Measurements from ENCODE around the gene NKAIN4. TPM values are rescaled to one million over a fixed set of nuclear protein-coding genes. Genes with fewer than 3 reads are reported as not detected.
"Not testable (repeated sequence)": the region's sequence is repeated elsewhere in the genome, so short reads cannot be mapped to it uniquely, and the experiment has no call there.

Gene NKAIN4
- polyA plus RNA-seq, 3 donors = 27.2 to 43.8 (median 41.1) TPM

DNA sequence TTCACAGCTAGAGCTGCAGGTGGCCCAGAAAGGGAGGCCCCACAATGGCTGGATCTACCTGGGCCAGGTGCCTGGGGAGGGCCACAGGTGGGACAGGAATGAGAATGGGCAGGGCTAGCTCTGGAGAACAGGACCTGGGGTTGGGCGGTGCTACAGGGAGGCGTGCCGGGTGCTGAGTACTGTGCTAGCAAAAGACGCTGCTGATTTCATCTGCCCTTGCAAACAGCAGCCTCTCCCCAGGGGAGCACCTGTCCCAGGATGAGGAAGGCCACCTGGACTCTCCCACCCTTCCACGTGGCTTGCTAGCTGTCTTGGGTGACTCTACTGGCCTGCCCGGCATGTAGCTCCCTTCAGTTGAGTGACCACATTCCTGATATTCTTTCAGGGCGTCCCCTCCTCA is 31.7 kb downstream of the NKAIN4 start:
- DNase-seq = no peak

DNA sequence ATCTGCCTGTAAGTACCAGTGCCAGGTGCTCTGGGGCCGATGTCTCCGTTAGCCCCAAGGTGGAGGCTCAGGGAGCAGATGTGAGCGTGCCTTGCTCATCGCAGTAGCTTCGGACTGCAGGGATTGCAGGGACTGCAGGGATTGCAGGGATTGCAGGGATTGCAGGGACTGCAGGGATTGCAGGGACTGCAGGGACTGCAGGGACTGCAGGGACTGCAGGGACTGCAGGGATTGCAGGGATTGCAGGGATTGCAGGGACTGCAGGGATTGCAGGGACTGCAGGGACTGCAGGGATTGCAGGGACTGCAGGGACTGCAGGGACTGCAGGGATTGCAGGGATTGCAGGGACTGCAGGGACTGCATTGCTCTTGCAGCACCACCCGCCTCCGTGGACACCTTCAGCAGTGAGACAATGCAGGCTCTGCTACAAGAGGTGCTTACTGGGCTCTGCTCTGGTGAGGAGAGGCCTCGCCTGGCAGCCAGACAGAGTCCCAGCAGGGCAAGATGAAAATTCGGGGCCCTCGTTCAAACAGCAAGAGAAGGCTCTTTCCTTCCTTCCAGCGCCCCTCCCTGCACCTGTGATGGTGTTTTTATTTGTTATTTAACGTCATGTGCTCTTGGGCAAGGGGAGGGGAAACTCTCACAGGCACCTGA is 32.7 kb downstream of the NKAIN4 start:
- DNase-seq = not testable (repeated sequence)

DNA sequence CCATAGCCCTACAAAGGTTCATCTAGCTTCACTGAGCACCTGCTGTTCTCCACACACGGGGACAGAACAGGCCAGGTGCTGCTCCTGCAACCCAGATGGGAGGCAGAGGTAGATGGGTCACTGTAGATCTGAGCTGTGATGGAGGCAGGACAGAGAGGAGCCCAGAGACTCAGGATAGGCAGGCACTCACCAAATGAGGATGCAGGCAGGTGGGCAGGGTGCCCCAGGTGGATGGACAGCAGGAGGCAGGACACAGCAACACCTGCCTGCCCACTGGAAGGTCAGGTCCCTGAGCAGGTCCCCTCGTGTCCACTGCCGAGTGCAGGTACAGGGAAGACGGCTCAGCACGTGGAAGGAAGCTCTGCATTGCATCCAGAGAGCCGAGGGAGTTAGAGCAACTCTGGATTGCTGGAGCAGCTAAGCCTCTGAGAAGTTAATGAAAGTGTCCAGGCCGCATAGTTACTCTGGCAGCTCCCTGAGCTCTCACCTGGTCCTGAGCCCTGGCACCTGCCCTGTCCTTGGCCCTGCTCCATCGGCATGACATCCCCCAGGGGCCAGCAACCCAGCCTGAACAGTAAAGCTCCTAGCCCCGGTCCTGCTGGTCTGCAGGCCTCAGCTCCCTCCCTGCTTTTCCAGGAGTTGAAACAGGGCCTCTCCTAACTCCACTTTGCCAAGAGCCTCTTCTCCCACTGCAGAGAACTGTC is 33.4 kb downstream of the NKAIN4 start:
- DNase-seq = no peak

DNA sequence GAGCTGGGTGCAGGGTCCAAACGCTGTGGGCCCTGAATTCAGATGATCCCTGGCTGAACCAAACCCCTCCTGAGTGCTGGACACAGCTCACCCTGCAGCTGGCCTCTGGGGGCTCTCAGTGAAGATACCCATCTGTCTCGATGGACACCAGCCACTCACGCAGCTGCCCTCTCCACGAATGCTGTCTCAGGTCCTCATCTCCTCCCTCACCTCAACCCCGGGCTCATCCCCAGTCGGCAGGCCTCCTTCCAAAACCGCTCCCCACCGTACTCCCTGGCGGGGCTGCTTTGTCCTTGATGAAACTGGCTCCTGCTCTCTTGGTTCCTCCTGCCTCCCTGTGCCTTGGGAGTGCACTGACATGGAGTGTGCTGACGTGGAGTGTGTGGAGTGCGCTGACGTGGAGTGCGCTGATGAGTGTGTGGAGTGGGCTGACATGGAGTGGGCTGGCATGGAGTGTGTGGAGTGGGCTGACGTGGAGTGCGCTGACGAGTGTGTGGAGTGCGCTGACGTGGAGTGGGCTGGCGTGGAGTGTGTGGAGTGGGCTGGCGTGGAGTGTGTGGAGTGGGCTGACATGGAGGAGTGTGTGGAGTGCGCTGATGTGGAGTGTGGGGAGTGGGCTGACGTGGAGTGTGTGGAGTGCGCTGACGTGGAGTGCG is 34.3 kb downstream of the NKAIN4 start:
- no peak for DNase-seq

DNA sequence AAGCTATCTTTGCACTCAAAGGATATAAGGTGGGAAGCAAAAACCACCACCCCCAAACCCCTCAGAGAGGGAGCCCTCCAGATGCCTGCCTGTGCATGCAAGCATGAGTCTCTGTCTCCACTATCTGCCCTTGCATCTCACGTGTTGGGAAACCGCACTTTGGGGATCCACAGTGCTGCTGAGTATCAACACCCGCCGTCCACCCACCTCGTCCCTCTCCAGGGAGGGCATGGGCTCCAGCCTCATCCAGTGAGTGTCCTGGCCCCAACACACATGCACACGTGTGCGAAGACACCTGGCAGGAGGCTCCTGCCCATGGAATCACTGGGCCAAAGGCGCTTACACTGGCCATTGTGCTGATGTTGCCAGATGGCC is 34.8 kb downstream of the NKAIN4 start:
- DNase-seq = no peak

GRCh38 chr20:63218701-63219446 is 35.4 kb downstream of the NKAIN4 start:
- no peak for DNase-seq

GRCh38 chr20:63217706-63218105 is 36.6 kb downstream of the NKAIN4 start:
- DNase-seq = no peak

- DNase-seq = no peak
These were observed 37.3 kb downstream of the NKAIN4 start for GRCh38 chr20:63216849-63217471.

DNA sequence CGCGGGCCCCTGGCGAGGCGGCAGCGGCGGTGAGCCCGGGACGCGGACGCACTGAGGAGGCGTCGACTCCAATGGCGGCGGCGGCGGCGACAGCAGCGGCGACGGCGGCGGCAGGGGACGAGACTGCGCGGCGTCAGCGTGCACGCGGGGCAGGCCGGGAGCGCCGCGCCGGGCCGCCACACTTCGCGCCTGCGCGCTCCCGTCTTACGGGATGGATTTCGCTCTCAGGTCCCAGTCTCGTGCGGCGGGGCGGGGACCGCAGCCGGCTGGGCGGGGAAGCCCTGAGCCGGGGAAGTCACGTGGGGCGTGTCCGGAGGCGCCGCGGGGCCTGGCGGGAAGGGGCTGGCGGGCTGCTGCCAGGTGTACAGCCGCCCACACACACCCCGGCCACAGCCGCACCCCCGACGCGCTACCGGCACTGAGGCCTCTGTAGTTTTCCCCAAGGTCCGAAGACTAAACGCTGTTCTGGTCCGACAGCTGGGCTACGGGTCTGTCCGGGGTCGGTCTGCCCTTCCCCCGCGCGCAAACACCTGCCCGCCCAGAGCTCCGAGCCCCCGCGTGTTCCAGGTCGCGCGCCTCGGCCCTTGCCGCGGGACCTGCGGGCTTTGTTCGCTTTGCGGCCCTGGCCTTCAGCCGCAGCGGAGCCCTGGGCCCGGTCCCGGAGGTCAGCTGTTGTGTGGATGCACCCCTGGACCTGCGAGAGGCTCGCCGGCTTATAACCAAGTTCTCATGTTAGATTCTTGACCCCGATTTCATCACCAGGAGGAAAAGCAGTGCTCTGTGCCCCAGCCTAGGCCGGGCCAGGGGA is 38.0 kb downstream of the NKAIN4 start, which contains the start of gene YTHDF1:
Gene YTHDF1 (minus strand): TSS at position 91 of the 808 bp plus-strand sequence. CDS start 239 bp downstream, outside the sequence.
- peak; percentile 97 for DNase-seq

DNA sequence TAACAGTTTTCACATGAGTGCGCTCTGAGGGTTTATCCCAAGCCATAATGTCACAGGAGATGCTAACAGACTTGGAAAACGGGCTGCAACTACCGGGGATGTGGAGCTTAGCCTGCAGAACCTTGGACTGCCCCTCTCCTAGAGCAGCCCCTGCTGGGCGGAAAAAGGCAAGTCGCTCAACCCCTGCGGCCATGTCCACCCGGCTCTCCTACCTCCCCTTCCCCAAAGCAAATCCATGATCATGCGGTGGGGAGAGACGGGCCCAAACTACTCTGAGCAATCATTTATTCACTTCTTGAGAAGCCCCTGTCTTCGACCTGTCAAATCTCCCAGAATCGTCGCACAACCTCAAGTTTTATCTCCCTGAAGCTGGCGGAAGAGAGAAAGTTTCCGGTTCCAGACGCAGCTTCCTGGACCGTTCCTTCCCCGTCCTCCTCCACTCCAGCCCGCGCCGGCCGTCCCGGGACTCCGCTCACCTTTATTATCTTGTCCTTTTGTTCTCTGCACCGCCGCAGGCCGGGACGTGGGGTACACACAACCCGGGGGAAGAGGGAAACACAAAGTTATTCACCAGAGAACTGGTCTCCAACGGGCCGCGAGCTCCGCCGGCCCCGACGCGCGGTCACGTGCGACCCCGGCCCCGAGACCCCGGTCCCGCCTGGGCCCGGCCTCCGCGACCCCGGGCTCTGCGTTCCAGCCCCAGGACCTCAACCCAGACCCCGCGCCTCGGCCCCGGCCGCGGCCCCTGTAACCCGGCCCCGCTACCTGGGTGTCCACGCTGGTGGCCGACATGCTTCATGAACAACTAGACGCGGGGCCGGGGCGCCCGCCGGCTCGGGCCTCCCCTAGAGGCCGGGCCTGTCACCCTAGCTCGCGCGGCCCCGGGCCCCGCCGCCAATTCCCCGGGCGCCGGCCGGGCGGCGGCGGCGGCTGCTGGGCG is 38.9 kb downstream of the NKAIN4 start:
- no peak for DNase-seq

- DNase-seq = no peak
These were observed 39.7 kb downstream of the NKAIN4 start for GRCh38 chr20:63214514-63214913.

- no peak for DNase-seq
These were observed 41.5 kb downstream of the NKAIN4 start for GRCh38 chr20:63212792-63213191.

- no peak for DNase-seq
These were observed 41.9 kb downstream of the NKAIN4 start for GRCh38 chr20:63212393-63212730.

DNA sequence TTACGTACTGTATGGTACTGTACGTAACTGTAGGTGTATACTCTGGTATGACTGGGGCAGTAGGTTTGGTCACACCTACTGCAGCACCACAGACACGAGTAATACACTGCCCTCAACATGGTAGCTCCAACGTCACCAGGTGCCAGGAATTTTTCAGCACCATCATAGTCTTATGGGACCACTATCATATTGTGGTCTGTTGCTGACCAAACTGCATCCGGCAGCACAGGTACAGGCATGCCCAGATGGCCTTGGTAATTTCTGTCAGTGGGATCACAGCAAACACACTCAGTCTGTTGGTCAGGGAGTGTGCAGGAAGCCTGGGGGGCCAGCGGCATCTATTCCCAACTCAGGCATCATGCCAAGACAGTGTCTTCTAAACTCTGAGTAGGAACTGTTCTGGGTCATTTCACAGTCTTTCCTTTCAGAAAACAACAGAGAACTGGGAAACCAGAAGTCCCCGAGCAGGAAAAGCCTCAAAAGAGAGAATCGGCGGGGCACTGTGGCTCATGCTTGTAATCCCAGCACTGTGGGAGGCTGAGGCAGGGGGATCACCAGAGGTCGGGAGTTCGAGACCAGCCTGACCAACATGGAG is 44.2 kb downstream of the NKAIN4 start:
- DNase-seq = no peak

DNA sequence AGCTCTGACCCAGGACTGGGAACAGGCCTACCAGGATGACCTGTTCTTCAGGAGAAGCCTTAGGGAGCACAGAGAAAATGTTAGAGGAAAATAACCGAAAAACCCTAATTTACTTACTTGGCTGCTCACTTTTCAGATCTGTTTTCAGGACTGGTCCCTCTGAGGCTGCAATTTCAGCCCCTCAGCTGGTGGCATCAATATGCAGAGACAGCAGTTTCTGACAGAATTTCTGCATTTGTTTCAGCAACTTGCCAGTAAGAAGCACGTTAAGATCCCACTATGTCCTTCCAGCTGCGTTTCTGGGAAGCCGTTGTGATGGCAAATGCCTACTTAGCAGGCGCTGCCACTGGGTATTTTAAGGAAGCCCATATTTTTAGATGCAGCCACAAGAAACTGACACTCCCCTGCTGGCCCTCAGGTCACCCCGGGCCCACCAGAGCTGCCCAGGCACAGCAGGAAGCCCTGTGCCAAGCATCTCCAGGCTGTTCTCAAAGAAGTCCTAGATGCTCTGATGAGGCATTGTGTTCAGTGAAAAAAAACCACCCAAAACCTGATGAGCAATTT is 45.8 kb downstream of the NKAIN4 start:
- no peak for DNase-seq

GRCh38 chr20:63206878-63207277 is 47.4 kb downstream of the NKAIN4 start:
- no peak for DNase-seq

DNA sequence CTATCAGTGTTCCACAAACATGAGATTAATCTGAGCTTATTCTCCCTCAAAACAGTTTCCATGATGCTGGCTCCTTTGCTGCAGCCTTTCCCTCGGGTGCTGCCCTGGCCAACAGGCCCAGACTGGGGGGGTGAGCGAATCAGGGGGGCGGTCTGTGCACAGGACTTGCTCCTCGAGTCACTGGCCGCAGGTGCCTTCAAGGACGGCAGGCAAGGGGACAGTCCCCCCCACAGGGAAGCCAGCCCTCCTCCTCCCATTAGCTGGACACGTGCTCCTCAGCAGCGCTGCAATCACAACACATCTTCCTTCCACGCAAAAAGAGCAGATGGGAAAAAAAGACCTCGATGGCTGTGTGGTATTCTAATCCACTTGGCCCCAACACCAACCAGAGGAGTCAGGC is 48.4 kb downstream of the NKAIN4 start:
- no peak for DNase-seq

DNA sequence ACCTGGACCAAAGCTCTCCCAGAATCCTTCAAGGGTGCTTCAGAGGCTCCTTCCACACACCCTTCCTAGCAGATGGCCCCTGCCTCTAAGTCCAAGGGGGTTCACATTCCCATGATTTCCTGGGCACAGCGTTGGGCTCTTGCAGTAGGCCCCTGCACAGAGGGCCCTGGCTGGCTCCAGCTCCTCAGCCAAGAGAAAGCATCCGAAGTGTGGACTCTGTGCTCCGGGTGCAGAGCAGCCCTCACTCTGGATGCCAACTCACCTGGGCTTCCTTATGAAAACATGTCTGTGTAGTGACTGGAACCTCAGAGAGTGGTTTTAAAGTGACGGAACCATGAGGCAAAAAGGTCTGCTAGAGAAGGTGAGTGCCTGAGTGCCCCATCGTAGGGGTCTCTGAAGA is 49.9 kb downstream of the NKAIN4 start:
- DNase-seq = no peak

All from renal pelvis (tissue), 4 donors.